Inferior parietal cortex (tissue), 1 donor: ENCODE data around the gene ATRIP.
"Not testable (repeated sequence)": the region's sequence is repeated elsewhere in the genome, so short reads cannot be mapped to it uniquely, and the experiment has no call there.

ENCODE experiments used
- DNase-seq: peaks from one replicate; pipeline ENCODE4 v3.0.0-alpha.2; 2016; ENCODE audit errors: extremely low spot score

ATRIP gene

GRCh38 chr3:48468329-48468731, 21.8 kb downstream of the ATRIP start:
- no peak for DNase-seq

- DNase-seq, result no peak
Measured at GRCh38 chr3:48469046-48469915, 22.7 kb downstream of the ATRIP start.

GRCh38 chr3:48470286-48470685, 23.7 kb downstream of the ATRIP start:
- DNase-seq, result no peak

GRCh38 chr3:48472673-48472922, 26.1 kb downstream of the ATRIP start:
- DNase-seq, result no peak

- peak; percentile 86 for DNase-seq
Measured at GRCh38 chr3:48472923-48473616, 26.5 kb downstream of the ATRIP start.

DNA sequence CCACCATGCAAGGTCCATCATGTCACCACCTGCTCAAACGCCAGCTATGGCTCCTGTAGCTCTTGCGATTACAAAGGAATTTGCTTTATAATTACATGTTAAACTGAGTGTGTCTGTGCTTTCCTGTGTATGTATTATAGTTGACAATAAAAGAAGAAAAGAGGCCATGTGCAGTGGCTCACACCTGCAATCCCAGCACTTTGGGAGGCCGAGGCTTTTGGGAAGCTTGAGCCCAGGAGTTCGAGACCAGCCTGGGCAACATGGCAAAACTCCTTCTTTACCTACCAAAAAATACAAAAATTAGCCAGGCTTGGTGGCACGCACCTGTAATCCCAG, 27.0 kb downstream of the ATRIP start:
- no peak for DNase-seq

DNA sequence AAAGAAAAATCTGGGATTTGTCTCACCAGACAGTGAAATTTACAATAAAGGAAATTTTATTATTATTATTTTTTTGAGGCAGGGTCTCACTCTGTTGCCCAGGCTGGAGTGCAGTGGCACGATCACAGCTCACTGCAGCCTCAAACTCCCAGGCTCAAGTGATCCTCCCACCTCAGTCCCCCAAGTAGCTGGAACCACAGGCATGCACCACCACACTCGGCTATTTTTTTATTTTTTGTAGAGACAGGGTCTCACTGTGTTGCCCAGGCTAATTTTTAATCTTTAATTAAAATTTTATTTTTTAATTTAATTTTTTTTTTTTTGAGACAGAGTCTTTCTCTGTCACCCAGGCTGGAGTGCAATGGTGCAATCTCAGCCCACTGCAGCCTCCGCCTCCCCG, 27.5 kb downstream of the ATRIP start:
- not testable (repeated sequence) for DNase-seq

DNA sequence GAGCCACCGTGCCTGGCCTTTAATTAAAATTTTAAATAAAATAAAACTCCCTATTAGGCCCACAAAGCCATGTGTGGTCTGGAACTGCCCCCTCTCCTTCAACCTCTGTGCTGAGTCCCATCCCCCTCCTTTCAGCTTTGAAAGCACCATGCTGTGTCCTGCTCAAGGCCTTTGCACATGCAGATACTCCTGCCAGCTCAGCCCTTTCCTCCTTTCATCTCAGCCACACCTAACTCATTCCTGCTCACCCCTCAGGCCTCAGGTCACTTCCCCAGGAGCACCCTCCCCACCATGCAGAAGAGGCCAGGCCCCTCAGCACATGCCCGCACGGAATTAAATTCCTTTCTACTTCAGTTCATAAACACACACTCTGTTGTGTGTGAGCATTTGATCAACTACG, 28.1 kb downstream of the ATRIP start:
- no peak for DNase-seq

DNA sequence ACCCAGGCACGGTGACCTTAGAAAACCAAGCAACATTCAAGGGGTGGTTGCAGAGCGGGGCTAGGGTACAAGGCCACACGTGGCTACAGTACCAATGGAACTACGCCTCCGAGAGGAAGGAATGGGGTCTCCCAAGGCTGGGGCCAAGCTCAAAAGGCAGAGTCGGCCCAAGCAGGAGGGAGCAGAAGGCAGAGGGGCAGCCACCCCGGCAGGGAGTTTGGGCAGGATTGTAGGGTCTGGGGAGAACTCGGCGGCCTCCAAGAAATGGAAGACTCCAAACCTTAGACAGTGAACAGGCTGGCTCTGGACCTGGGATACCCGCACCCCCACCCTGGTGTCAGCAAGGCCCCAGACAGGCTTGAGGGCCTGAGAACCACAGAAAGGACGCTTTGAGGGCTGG, 28.7 kb downstream of the ATRIP start:
- no peak for DNase-seq

- no peak for DNase-seq
Measured at GRCh38 chr3:48476426-48477053, 30.0 kb downstream of the ATRIP start.

GRCh38 chr3:48477959-48478520, 31.5 kb downstream of the ATRIP start:
- no peak for DNase-seq

- DNase-seq, result no peak
Measured at GRCh38 chr3:48478626-48479555, 32.4 kb downstream of the ATRIP start.

DNA sequence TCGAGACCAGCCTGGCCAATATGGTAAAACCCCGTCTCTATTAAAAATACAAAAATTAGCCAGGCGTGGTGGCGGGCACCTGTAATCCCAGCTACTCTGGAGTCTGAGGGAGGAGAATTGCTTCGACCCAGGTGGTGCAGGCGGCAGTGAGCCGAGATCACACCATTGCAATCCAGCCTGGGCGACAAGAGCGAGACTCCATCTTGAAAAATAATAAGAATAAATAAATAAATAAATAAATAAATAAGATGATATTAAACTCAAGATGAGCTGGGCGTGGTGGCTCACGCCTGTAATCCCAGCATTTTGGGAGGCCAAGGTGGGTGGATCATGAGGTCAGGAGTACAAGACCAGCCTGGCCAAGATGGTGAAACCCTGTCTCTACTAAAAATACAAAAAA, 34.4 kb downstream of the ATRIP start:
- not testable (repeated sequence) for DNase-seq

DNA sequence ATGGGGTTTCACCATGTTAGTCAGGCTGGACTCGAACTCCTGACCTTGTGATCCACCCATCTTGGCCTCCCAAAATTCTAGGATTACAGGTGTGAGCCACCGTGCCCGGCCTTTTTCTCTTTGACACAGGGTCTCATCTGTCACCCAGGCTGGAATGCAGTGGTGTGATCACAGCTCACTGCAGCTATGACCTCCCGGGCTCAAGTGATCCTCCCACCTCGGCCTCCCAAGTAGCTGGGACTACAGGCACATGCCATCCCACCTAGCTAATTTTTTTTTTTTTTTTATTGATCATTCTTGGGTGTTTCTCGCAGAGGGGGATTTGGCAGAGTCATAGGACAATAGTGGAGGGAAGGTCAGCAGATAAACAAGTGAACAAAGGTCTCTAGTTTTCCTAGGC, 36.3 kb downstream of the ATRIP start:
- not testable (repeated sequence) for DNase-seq

GRCh38 chr3:48486952-48487351, 40.4 kb downstream of the ATRIP start:
- no peak for DNase-seq

DNA sequence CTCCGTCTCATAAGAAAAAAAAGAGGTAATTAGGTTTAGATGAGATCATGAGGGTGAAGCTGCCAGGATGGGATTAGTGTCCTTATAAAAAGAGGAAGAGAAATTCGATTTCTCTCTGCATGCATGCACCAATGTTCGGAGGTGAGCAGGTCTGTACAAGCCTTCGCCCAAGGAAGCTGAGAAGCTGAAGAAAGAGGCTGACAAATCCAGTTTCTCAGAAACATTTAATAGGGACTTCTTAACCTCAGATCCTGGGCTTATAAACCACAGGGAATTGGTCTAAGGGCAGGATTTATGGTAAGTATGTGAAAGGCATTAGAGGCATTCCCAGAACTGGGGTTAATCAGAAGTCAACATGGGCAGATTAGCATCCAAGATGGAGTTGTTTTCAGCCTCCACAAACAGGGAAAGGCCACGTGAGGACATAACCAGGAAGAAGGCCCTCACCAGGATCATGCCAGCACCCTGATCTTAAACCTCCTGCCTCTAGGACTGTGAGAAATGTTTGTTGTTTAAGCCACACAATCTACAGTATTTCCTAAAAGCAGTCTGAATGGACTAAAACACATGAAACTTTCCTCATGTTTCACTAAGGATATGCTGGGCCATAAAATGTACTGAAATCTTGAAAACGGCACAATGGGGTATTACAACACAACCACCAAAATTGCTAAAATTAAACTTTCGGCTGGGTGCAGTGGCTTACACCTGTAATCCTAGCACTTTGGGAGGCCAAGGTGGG, 46.1 kb downstream of the ATRIP start:
- no peak for DNase-seq

DNA sequence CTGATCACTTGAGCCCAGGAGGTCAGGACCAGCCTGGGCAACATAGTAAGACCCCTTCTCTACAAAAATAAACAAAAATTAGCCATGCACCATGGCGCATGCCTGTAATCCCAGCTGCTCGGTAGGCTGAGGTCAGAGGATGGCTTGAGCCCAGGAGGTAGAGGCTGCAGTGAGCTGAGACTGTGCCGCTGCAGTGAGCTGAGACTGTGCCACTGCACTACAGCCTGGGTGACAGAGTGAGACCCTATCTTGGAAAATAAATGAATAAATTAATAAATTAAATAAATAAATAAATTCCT, 46.6 kb downstream of the ATRIP start:
- no peak for DNase-seq

- DNase-seq, result no peak
Measured at GRCh38 chr3:48500656-48501055, 54.1 kb downstream of the ATRIP start.

DNA sequence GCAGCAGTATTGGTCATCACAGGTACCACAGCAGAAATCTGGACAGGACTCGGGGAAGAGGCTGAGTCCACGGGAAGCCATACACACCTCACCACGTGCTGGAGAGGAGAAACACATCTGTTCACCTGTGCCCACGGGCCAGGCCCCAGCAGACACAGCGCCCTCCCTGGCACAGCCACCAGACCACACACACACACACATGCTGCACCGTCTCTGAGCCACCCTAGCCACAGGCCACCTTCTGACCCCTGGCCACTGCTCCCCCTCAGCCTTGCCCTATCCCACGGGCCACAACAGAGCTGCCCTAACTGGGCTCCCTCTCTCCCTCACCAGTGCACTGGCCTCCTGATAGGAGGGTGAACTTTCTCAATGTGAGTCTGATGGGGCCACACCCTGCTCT, 54.7 kb downstream of the ATRIP start:
- DNase-seq, result no peak

- no peak for DNase-seq
Measured at GRCh38 chr3:48502121-48502520, 55.6 kb downstream of the ATRIP start.

- no peak for DNase-seq
Measured at GRCh38 chr3:48502728-48503168, 56.2 kb downstream of the ATRIP start.
